ENCODE data around the gene ZNF175. TPM values are rescaled to one million over a fixed set of nuclear protein-coding genes. Genes with fewer than 3 reads are reported as not detected.

Gene ZNF175
- total and polyA plus RNA-seq, 2 donors (not counting 3 experiments of a cell fraction or from before 2014, with no cell fraction given) = 4.9 to 16.5 TPM

- H3K9ac ChIP-seq (replicated peaks; ENCODE audit: extremely low read depth, insufficient read depth, low read length) = no peak overlapping the region
- BruUV-seq (replicated peaks) = no TSS peak
- no peak overlapping the region for H2AFZ ChIP-seq (ENCODE audit: low read depth, low read length)
- peaks cover 24% of the 10 kb centered on the region for H3K9me3 ChIP-seq (replicated peaks; ENCODE audit: control insufficient read depth, insufficient read depth, low read length)
- DNase-seq (ENCODE audit: low read depth, low spot score) (no peak), FAIRE-seq (no peak)
- H4K20me1 ChIP-seq (replicated peaks; ENCODE audit: control insufficient read depth, extremely low read depth, insufficient read depth, low read length) = no peaks in the 10 kb centered on the region
- TF ChIP-seq GATA2 (IDR thresholded peaks at IDR 0.05; ENCODE audit: insufficient read depth, insufficient read length, low read depth, low read length) = no peak
- TF ChIP-seq POLR2A (IDR thresholded peaks at IDR 0.05; ENCODE audit: low read depth, low read length) = no peak
- TF ChIP-seq MAX (IDR thresholded peaks at IDR 0.05; ENCODE audit: insufficient read depth, insufficient read length) = no peak
- no peak for TF ChIP-seq EZH2 (IDR thresholded peaks at IDR 0.05; ENCODE audit: borderline replicate concordance, low read depth, low read length, severe bottlenecking)
- TF ChIP-seq POLR2AphosphoS5 (IDR thresholded peaks at IDR 0.05; ENCODE audit: insufficient read depth, low read depth, low read length) = no peak
- no peak for TF ChIP-seq FOS (IDR thresholded peaks at IDR 0.05; ENCODE audit: borderline replicate concordance, insufficient read depth, low read length)
- TF ChIP-seq JUN (IDR thresholded peaks at IDR 0.05; ENCODE audit: borderline replicate concordance, insufficient read depth, insufficient read length, low read depth) = no peak
- no peak for TF ChIP-seq MYC (IDR thresholded peaks at IDR 0.05; ENCODE audit: low read depth, low read length)
- no peak for TF ChIP-seq CTCF (IDR thresholded peaks at IDR 0.05; ENCODE audit: extremely low read depth in 1 of 2, insufficient read depth in 1 of 2, low read depth in 1 of 2, low read length in 2 of 2)
- H3K27ac ChIP-seq (ENCODE audit: insufficient read depth, low read depth, low read length) = no peak overlapping the region
- H3K27me3 ChIP-seq (ENCODE audit: control insufficient read depth in 2 of 2, insufficient read depth in 2 of 2, low read length in 2 of 2) = no peaks in the 10 kb centered on the region
- H3K4me3 ChIP-seq (replicated peaks in 1 of 3; ENCODE audit: insufficient read depth in 1 of 3, low read depth in 1 of 3, low read length in 3 of 3) = no peak overlapping the region
- dilution Hi-C loops (cut with MboI; ENCODE audit: extremely low pct_ligation_motif_present, low sequenced_read_pairs) (no loop called here), intact Hi-C loops (cut with micrococcal nuclease) (no loop called here)
- no peaks in the 10 kb centered on the region for H3K79me2 ChIP-seq (ENCODE audit: control insufficient read depth, insufficient read depth, low read length)
- POLR2A ChIA-PET = no interaction called here
- CTCF ChIA-PET = no interaction called here
- H3K9me1 ChIP-seq (replicated peaks; ENCODE audit: control insufficient read depth, extremely low read depth, insufficient read depth, low read length) = no peaks in the 10 kb centered on the region
- no peak overlapping the region for H3K4me2 ChIP-seq (ENCODE audit: insufficient read depth, low read length)
- H3K4me1 ChIP-seq (ENCODE audit: control insufficient read depth, extremely low read depth, insufficient read depth, low read length) = peaks cover 6% of the 10 kb centered on the region
- peaks cover 20% of the 10 kb centered on the region in 2 experiments for H3K36me3 ChIP-seq (ENCODE audit: control insufficient read depth in 2 of 2, extremely low read depth in 1 of 2, insufficient read depth in 2 of 2, low read length in 2 of 2)
These were observed 19.4 kb downstream of the ZNF175 start for GRCh38 chr19:51590441-51590840.

Data from endothelial cell of umbilical vein (primary cell).